HepG2 (cell line): ENCODE measurements around the gene ZNF530. TPM values are rescaled to one million over a fixed set of nuclear protein-coding genes. Genes with fewer than 3 reads are reported as not detected.

ENCODE experiments used
- CSRNP2 ChIP-seq: sonication (generic); formaldehyde crosslinking; conservative IDR thresholded peaks from 2 replicates; pipeline ENCODE4 v1.8.0; 2022; ENCODE audit warnings: low read depth, missing genetic modification reagents
- ELF4 ChIP-seq: sonication (generic); formaldehyde crosslinking; IDR thresholded peaks from 2 replicates; pipeline ENCODE4 v1.5.0; 2020; ENCODE audit warnings: missing genetic modification reagents, mild to moderate bottlenecking, moderate library complexity, borderline replicate concordance
- FOXO1 ChIP-seq: sonication (generic); formaldehyde crosslinking; IDR thresholded peaks from 2 replicates; pipeline ENCODE4 v1.4.0; 2020; ENCODE audit warnings: missing genetic modification reagents
- SALL1 ChIP-seq: sonication (generic); formaldehyde crosslinking; IDR thresholded peaks from 2 replicates; pipeline ENCODE4 v1.8.0; 2022; ENCODE audit warnings: mild to moderate bottlenecking, missing genetic modification reagents
- SOX5 ChIP-seq: IDR thresholded peaks from 2 replicates; pipeline ENCODE4 v1.6.1; 2016; ENCODE audit warnings: borderline replicate concordance
- SP2 ChIP-seq: sonication (generic); formaldehyde crosslinking; IDR thresholded peaks from 2 replicates; pipeline ENCODE4 v1.5.1; 2020; ENCODE audit warnings: mild to moderate bottlenecking, missing genetic modification reagents
- TBP ChIP-seq: sonication (generic); formaldehyde crosslinking; IDR thresholded peaks from 2 replicates; pipeline ENCODE4 v1.5.0; 2020; ENCODE audit warnings: missing genetic modification reagents
- TCF7 ChIP-seq: sonication (generic); IDR thresholded peaks from 2 replicates; pipeline ENCODE4 v1.6.1; 2016; ENCODE audit warnings: antibody characterized with exemption, low read depth
- TP53 ChIP-seq: sonication (generic); formaldehyde crosslinking; conservative IDR thresholded peaks from 2 replicates; pipeline ENCODE4 v1.4.0; 2020; ENCODE audit warnings: missing genetic modification reagents
- YEATS4 ChIP-seq: sonication (generic); formaldehyde crosslinking; IDR thresholded peaks from 2 replicates; pipeline ENCODE4 v1.4.0; 2020; ENCODE audit warnings: missing genetic modification reagents, borderline replicate concordance
- ZMYM2 ChIP-seq: sonication (generic); formaldehyde crosslinking; IDR thresholded peaks from 2 replicates; pipeline ENCODE4 v1.8.0; 2022; ENCODE audit warnings: mild to moderate bottlenecking, missing genetic modification reagents
- ZNF136 ChIP-seq: sonication (generic); formaldehyde crosslinking; IDR thresholded peaks from 2 replicates; pipeline ENCODE4 v1.8.1; 2022; ENCODE audit warnings: low read depth, mild to moderate bottlenecking, moderate library complexity, missing genetic modification reagents
- ZNF180 ChIP-seq: sonication (generic); formaldehyde crosslinking; IDR thresholded peaks from 2 replicates; pipeline ENCODE4 v1.4.0; 2020; ENCODE audit warnings: low read depth, missing genetic modification reagents, borderline replicate concordance
- ZNF276 ChIP-seq: sonication (generic); formaldehyde crosslinking; IDR thresholded peaks from 2 replicates; pipeline ENCODE4 v1.4.0; 2020; ENCODE audit warnings: mild to moderate bottlenecking, low read depth, missing genetic modification reagents
- ZNF333 ChIP-seq: sonication (generic); formaldehyde crosslinking; IDR thresholded peaks from 2 replicates; pipeline ENCODE4 v1.4.0; 2020; ENCODE audit warnings: mild to moderate bottlenecking, missing genetic modification reagents, borderline replicate concordance
- ZNF350 ChIP-seq: sonication (generic); formaldehyde crosslinking; IDR thresholded peaks from 2 replicates; pipeline ENCODE4 v1.4.0; 2020; ENCODE audit warnings: mild to moderate bottlenecking, low read depth, missing genetic modification reagents, borderline replicate concordance
- ZNF629 ChIP-seq: sonication (generic); formaldehyde crosslinking; conservative IDR thresholded peaks from 2 replicates; pipeline ENCODE4 v1.5.0; 2020; ENCODE audit warnings: missing genetic modification reagents
- ZNF7 ChIP-seq: IDR thresholded peaks from 2 replicates; pipeline ENCODE4 v1.6.1; 2016; ENCODE audit warnings: missing biosample characterization, missing genetic modification reagents
- polyA plus RNA-seq, 8 experiments: library from polyadenylated mRNA; depleted of rRNA in 3 of 8; stranded (reverse) in 7 of 8; unstranded in 1 of 8; fragments of >200 nt; fragmentation: Illumina TruSeq in 4 of 8; extraction: Trizol in 4 of 8; gene quantifications; 2 replicates each; pipeline versions ENCODE4 v1.2.1 to v1.2.3, GENCODE V29; 2011 to 2016; ENCODE audit warnings: low read depth in 4 of 8, missing spikeins in 1 of 8, mixed read lengths in 1 of 8; ENCODE audit not compliant: insufficient read depth in 1 of 8
- total RNA-seq, 5 experiments: library from RNA; depleted of rRNA; stranded (reverse); fragments of >200 nt; fragmentation: Illumina TruSeq; extraction: Trizol; gene quantifications; 2 replicates each; pipeline ENCODE4 v1.2.3, GENCODE V29; 2016; ENCODE audit warnings: low read depth in 1 of 5
- TF ChIP-seq, protein P1 (sequence below): IDR thresholded peaks from 2 replicates; pipeline ENCODE4 v1.6.1; 2016; ENCODE audit warnings: low read depth, control low read depth
- TF ChIP-seq, protein P2 (sequence below): sonication (generic); formaldehyde crosslinking; IDR thresholded peaks from 2 replicates; pipeline ENCODE4 v1.4.0; 2020; ENCODE audit warnings: missing genetic modification reagents, borderline replicate concordance
- TF ChIP-seq, protein P3 (sequence below): sonication (generic); formaldehyde crosslinking; conservative IDR thresholded peaks from 2 replicates; pipeline ENCODE4 v1.5.0; 2020; ENCODE audit warnings: missing genetic modification reagents

Gene ZNF530
- total and polyA plus RNA-seq, 2 of the 13 experiments (the other 11 are each of a cell fraction or from before 2014, with no cell fraction given): 1.1 to 7.8 TPM

- TF ChIP-seq ZNF276 (CRISPR knock-in tag) (no peak), ZNF136 (CRISPR knock-in tag) (0 out of 2 replicates have a peak, but pooled peaks have one; percentile 53), ZNF629 (CRISPR knock-in tag) (no peak), FOXO1 (0 out of 2 replicates have a peak, but pooled peaks have one; percentile 10), ZNF180 (CRISPR knock-in tag) (no peak), SALL1 (CRISPR knock-in tag) (peak; percentile 67), ZNF7 (CRISPR knock-in tag) (no peak), ZNF333 (CRISPR knock-in tag) (no peak; the same call in 1 of the 2 replicates), ZNF350 (CRISPR knock-in tag) (peak; percentile 78; the same call in 1 of the 2 replicates), TP53 (CRISPR knock-in tag) (no peak), YEATS4 (CRISPR knock-in tag) (0 out of 2 replicates have a peak, but pooled peaks have one; percentile 24), SOX5 (CRISPR knock-in tag) (no peak), TCF7 (no peak), TBP (CRISPR knock-in tag) (no peak), ELF4 (CRISPR knock-in tag) (peak; percentile 85; the same call in 1 of the 2 replicates), CSRNP2 (no peak), ZMYM2 (no peak), SP2 (peak; percentile 86)
- TF ChIP-seq, protein P1, sequence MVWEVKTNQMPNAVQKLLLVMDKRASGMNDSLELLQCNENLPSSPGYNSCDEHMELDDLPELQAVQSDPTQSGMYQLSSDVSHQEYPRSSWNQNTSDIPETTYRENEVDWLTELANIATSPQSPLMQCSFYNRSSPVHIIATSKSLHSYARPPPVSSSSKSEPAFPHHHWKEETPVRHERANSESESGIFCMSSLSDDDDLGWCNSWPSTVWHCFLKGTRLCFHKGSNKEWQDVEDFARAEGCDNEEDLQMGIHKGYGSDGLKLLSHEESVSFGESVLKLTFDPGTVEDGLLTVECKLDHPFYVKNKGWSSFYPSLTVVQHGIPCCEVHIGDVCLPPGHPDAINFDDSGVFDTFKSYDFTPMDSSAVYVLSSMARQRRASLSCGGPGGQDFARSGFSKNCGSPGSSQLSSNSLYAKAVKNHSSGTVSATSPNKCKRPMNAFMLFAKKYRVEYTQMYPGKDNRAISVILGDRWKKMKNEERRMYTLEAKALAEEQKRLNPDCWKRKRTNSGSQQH (CRISPR knock-in tag): peak; percentile 88; the same call in 1 of the 2 replicates
- TF ChIP-seq, protein P2, sequence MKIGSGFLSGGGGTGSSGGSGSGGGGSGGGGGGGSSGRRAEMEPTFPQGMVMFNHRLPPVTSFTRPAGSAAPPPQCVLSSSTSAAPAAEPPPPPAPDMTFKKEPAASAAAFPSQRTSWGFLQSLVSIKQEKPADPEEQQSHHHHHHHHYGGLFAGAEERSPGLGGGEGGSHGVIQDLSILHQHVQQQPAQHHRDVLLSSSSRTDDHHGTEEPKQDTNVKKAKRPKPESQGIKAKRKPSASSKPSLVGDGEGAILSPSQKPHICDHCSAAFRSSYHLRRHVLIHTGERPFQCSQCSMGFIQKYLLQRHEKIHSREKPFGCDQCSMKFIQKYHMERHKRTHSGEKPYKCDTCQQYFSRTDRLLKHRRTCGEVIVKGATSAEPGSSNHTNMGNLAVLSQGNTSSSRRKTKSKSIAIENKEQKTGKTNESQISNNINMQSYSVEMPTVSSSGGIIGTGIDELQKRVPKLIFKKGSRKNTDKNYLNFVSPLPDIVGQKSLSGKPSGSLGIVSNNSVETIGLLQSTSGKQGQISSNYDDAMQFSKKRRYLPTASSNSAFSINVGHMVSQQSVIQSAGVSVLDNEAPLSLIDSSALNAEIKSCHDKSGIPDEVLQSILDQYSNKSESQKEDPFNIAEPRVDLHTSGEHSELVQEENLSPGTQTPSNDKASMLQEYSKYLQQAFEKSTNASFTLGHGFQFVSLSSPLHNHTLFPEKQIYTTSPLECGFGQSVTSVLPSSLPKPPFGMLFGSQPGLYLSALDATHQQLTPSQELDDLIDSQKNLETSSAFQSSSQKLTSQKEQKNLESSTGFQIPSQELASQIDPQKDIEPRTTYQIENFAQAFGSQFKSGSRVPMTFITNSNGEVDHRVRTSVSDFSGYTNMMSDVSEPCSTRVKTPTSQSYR (CRISPR knock-in tag): no peak
- TF ChIP-seq, protein P3, sequence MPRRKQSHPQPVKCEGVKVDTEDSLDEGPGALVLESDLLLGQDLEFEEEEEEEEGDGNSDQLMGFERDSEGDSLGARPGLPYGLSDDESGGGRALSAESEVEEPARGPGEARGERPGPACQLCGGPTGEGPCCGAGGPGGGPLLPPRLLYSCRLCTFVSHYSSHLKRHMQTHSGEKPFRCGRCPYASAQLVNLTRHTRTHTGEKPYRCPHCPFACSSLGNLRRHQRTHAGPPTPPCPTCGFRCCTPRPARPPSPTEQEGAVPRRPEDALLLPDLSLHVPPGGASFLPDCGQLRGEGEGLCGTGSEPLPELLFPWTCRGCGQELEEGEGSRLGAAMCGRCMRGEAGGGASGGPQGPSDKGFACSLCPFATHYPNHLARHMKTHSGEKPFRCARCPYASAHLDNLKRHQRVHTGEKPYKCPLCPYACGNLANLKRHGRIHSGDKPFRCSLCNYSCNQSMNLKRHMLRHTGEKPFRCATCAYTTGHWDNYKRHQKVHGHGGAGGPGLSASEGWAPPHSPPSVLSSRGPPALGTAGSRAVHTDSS (CRISPR knock-in tag): no peak
Observed at GRCh38 chr19:57599761-57600383, at the start of gene ZNF530 (continued).
